ENCODE measurements around the gene REX1BD.

The REX1BD gene

GRCh38 chr19:18610556-18611326, 22.1 kb downstream of the REX1BD start:
- intact Hi-C loops (cut with DNase I): no loop called here
- peak in 1 of 10 donors; percentile 45 for DNase-seq

GRCh38 chr19:18611327-18612050, 22.9 kb downstream of the REX1BD start:
- intact Hi-C loops (cut with DNase I): no loop called here
- peak in 1 of 10 donors; percentile 68 for DNase-seq

DNA sequence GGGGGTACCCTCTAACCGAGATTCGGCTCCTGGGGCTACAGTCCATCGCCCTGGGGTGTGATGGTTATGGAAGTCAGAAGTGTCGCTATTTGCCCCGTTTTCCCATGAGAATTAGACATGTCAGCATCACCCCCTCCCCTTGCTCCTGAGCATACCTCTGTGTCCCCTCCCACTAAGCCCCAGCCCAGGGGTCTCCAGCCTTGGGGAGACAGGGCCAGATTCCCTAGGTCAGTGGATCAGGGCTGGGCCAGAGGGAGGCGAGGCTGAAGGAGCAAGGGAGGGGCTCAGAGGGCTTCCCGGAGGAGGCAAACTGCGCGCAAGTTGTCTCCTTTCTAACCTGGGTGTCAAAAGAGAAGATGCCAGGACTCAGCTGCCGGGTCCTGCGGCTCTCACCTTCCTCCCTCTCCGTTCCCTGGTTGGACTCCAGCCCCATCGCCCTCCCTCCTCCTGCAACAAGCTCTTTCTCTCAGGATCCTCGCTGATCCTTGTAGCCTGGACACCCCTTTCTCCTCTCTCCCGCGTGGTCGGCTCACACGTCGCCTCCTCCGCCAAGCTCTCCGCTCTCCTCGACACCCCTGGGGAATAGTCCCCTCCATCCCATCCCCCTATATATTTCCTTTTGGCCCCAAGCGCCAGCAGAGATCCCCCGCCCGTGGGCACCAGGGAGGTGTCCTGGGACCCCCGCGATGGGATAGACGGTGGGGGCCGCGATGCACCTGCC, 23.6 kb downstream of the REX1BD start:
- intact Hi-C loops (cut with DNase I): no loop called here

GRCh38 chr19:18612772-18613588, 24.4 kb downstream of the REX1BD start, which contains the start of gene TMEM59L:
TSS of gene TMEM59L (plus strand) at chr19:18612870. CDS start at chr19:18612959, 89 bp downstream.
- peak; percentile 65 to 96 (median 80) for DNase-seq
- intact Hi-C loops (cut with DNase I): no loop called here

More for the DNA sequence above, 23.6 kb downstream of the REX1BD start:
- peak in 1 of 10 donors; percentile 77 for DNase-seq

DNA sequence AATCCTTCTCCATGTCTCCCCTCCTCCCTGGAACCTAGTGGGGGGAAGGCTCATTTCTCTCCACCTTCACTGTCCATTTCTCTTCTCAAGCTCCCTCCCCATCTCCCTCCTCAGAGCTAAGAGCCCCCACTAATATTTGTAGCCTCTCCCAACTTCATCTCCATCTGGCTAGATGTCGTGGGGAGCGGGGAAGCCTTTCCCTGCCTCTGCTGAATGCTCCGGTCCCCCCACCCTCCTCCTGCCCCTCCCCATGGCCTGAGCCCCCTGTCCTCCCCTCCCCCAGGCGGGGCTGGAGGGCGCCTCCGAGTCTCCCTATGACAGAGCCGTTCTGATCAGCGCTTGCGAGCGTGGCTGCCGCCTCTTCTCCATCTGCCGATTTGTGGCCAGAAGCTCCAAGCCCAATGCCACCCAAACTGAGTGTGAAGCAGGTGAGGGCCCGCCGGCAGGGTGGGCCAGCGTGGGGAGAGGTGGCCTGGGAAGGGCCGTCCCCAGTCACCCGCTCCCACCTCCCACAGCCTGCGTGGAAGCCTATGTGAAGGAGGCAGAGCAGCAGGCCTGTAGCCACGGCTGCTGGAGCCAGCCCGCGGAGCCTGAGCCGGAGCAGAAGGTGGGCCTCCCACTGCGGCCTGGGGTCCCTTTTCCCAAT, 25.1 kb downstream of the REX1BD start:
- DNase-seq: peak in 2 of 10 donors; percentile 90 to 91
- intact Hi-C loops (cut with DNase I): no loop called here

DNA sequence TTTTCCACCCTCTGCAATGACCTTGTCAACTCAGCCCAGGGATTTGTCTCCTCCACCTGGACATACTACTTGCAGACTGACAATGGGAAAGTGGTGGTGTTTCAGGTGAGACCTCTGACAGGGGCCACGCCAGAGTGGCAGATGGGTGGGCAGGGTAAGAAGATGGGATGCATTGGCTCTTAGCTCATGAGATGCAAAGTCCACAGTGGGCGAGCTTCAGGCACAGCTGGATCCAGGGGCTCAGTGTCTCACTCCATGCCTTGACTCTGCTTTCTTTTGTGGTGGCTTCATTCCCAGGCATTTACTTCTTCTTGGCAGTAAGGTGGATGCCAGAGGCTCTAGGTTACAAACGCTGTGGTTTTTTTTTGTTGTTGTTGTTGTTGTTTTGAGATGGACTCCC, 27.4 kb downstream of the REX1BD start:
- DNase-seq: no peak
- intact Hi-C loops (cut with DNase I): no loop called here

DNA sequence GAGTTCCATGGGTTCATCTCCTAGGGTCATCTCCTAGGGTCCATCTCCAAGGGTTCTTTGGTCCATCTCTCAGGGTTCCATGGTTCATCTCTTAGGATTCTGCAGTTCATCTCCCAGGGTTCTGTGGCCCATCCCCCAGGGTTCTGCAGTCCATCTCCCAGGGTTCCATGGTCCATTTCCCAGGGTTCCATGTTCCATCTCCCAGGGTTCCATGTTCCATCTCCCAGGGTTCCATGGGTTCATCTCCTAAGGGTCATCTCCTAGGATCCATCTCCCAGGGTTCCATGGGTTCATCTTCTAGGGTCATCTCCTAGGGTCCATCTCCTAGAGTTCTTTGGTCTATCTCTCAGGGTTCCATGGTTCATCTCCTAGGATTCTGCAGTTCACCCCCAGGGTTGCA, 29.0 kb downstream of the REX1BD start:
- DNase-seq: no peak
- intact Hi-C loops (cut with DNase I): no loop called here

- peak in 1 of 10 donors; percentile 69 for DNase-seq
- intact Hi-C loops (cut with DNase I): no loop called here
These were observed 29.6 kb downstream of the REX1BD start for GRCh38 chr19:18618236-18618635.

- DNase-seq: no peak
- intact Hi-C loops (cut with DNase I): no loop called here
These were observed 31.7 kb downstream of the REX1BD start for GRCh38 chr19:18620311-18620710.

DNA sequence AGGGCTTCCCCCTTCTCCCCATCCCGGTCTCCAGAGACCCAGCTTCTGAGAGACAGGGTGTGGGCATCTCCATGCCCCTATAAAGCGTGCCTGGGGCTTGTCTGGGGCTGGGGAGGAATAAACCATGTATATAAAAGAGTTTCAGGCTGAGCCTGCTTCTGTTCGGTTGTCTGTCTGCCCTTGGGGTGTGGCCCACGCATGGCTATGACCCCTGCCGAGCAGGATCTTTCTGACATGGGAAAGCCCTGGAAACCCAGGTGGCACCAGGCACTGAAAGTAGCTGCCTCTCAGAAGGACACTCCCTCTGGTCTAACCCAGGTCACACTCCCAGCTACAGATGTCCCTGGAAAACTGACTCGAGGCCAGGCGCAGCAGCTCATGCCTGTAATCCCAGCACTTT, 32.3 kb downstream of the REX1BD start:
- intact Hi-C loops (cut with DNase I): no loop called here
- no peak for DNase-seq

GRCh38 chr19:18626906-18627305, 38.3 kb downstream of the REX1BD start:
- peak in 1 of 10 donors; percentile 55 for DNase-seq
- intact Hi-C loops (cut with DNase I): no loop called here

DNA sequence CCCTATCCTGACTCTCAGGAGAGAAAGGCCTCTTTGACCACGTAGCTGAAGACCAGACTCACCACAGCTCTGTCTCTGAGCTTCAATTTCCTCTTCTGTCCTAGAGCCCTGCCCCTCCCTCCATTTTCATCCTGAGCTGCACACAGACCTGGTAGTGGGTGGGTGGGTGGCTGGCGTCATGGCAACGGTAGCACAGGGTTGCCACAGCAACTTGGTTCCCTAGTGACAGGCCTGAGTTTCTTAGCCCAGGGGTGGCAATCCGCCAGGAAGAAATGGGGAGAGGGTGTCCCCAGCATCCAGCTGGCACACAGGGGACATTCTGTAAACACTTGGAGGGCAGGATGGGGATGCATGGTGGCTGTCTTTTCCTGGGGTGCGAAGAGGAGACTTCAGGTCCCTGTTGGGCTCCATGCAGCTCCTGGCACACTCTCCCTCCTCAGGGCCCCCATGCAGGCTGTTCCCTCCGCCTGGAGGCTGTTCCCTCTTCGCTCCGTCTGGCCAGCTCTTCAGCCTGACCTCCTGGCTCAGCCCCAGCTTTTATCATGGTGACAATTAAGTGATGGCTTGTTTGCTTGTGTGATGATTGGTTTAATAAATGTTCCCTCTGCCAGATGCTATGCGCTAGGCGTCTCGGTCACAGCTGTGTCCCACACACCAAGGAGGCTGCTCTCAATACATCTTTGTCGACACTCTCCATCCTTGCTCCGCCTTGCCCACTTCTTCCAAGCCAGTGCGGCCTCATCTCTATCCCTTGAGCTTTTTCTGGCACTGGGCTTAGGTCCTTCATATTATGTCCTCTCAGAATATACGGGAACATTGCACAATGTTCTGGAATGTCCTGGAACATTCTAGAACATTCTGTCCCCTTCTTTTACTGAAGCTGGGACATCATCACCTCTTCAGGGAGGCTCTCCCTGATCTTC, 40.8 kb downstream of the REX1BD start:
- DNase-seq: peak in 4 of 10 donors; percentile 56 to 91 (median 74)
- intact Hi-C loops (cut with DNase I): no loop called here

GRCh38 chr19:18633321-18633720, 44.7 kb downstream of the REX1BD start:
- peak in 1 of 10 donors; percentile 31 for DNase-seq
- intact Hi-C loops (cut with DNase I): no loop called here

DNA sequence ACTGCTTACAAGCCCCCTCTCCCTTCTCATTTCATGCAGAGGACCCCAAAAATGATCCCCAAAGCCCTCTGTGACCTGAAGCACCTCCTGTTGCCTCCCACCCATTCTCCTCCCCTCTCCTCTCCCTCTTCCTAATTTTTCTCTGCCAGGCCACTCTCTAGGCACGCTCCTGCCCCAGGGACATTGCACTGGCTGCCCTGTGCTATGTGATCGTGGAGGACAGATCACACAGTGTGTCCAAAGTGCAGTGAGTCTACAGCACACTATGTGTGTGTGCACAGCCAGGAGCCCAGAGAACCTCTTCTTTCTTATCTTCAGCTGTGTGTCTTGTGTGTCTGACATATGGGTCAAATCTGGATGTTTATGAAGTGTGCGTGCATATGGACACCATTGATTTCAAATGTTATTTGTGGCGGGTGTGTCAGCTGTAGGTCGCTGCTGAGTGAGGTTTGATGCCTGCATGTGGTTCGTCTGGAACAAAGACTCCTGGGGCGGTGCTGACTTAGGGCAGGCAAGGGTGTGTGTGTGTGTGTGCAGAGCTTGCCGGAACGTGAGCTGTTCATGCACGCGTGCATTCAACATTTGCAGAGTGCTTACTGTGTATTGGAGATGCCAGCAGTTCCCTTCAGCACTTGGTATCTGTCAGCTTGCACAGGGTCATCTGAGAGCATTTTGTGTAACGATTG, 46.2 kb downstream of the REX1BD start:
- DNase-seq: peak in 1 of 10 donors; percentile 30
- intact Hi-C loops (cut with DNase I): no loop called here

DNA sequence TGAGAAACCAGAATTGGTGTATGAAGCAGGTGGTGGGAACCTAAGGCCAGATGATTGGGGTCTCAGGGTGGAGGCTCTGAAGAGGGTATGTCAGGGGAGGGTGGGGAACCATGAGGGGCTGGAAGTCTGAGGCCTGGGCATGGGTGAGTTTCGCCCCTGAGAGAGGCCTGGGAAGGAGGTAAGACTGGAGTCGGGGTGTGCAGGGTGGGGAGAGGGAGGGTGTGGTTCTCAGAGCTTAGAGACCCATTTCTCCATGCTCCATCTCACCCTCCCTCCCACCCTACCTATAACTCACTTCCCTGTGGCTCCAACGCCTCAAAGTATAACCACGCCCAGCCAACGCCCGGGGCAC, 47.2 kb downstream of the REX1BD start:
- no peak for DNase-seq
- intact Hi-C loops (cut with DNase I): no loop called here

- intact Hi-C loops (cut with DNase I): no loop called here
- DNase-seq: peak; percentile 96 to 100 (median 98)
These were observed 47.8 kb downstream of the REX1BD start for GRCh38 chr19:18636183-18636968.

DNA sequence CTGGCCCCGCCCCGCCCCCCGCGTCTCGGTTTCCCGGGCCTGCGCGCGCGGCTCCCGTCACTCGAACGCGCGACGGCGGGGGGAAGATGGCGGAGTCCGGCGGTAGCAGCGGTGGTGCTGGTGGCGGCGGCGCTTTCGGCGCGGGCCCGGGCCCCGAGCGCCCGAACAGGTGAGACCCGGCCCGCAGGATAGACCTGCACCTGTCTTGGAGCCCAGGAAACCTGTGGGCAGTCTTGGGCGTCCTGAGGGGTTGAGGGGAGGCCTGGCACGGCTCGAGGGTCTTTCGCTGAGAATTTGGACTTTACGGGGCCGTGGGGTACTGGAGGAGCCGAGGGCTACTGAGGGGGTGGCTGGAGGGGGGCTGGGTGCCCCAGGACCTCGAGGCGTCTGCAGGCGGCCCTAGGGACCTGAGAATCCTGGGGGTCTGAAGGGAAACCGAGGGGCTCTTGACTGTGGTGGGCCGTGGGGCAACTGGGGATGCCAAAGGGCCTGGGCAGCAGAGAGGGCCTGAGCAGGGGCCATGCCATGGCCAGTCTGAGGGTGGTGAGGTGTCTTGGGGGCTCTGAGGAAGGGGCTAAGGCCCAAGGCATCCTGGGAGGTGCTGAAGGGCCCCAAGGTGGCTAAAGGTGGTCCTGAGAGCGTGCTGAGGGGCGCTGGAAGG, 48.5 kb downstream of the REX1BD start, which contains the start of gene KLHL26:
TSS of gene KLHL26 (plus strand) at position 60 of the 661 bp plus-strand sequence. CDS start at position 87, 27 bp downstream.
- intact Hi-C loops (cut with DNase I): no loop called here
- no peak for DNase-seq

All from posterior cingulate gyrus (tissue), 11 donors.